GM19351 (cell line): ENCODE data around the gene ADAMTSL2.

Source experiments
- ATAC-seq: cut with Tn5 transposase; IDR thresholded peaks from one replicate; pipeline ENCODE4 v1.9.1; 2021; ENCODE audit warnings: mild to moderate bottlenecking, moderate library complexity; ENCODE audit not compliant: unreplicated experiment

Gene ADAMTSL2

GRCh38 chr9:133499132-133499891 is 35.2 kb upstream of the ADAMTSL2 start:
- no peak for ATAC-seq

GRCh38 chr9:133499892-133500270 is 34.6 kb upstream of the ADAMTSL2 start:
- ATAC-seq, result no peak

DNA sequence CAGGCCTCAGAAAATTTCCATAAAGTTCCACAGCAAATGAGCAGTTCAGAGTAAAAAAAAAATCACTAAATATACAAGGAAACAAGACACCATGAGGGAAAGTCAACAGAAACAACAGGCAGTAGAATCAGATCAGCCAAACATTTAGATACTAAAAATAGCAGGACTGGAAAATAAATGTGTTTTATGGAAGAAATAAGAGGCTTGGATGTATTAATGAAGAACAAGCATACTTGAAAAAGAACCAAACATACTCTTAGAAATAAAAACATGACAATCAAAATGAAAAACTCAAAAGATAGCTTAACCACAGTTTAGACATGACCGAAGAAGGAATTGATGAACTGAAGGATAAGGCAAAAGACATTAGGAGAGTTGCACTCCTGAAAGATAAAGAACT is 32.4 kb upstream of the ADAMTSL2 start:
- no peak for ATAC-seq

GRCh38 chr9:133505186-133505830 is 29.2 kb upstream of the ADAMTSL2 start:
- no peak for ATAC-seq

GRCh38 chr9:133505901-133506652 is 28.4 kb upstream of the ADAMTSL2 start:
- ATAC-seq, result no peak

DNA sequence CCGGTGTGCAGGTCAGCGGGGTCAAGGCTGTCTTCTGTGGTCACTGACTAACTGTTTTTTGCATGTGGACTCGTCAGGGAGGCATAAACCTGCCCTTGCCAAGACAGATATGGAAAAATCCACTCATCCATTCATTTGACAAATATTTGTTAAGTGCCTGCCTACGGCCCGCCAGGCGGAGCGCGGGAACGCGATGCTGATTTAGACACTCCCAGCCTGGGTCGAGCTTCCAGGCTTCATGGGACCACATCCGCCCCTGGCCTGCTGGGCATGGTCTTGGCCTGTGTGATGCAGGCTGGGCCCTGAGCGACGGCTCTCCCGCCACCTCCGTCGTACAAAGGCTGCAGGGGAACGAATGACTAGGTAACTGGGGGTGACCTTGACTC is 27.9 kb upstream of the ADAMTSL2 start:
- no peak for ATAC-seq

- no peak for ATAC-seq
Measured at GRCh38 chr9:133507246-133507965, 27.1 kb upstream of the ADAMTSL2 start.

- no peak for ATAC-seq
Measured at GRCh38 chr9:133508046-133508445, 26.5 kb upstream of the ADAMTSL2 start.

- ATAC-seq, result no peak
Measured at GRCh38 chr9:133509179-133510083, 25.1 kb upstream of the ADAMTSL2 start.

DNA sequence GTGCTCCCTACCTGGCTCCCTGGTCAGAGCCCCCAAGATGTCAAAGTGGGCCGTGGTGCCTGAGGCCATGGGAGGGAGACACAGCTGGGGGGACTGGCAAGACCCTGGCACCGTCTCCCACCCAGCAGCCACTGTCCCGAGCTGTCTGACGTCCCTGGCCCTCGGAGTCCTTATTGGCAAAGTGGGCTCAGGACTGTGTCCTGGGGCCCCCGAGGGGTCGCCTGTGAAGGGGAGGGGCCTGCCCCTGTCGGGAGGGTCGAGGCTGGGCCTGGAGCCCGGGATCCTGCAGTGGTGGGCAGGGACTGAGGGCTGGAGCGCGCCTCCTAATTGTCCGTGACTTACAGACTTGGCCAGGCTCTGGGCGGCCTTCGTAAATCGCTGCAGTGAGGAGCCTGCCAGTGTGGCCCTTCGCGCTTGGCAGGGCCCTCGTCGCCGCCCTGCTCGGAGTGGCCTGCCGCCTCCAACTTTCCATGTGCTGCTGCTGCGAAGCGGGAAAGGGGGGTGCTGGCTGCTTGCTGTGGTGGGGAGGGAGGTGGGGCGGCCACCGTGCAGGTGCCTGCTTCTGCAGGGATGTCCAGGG is 23.5 kb upstream of the ADAMTSL2 start:
- ATAC-seq, result no peak

DNA sequence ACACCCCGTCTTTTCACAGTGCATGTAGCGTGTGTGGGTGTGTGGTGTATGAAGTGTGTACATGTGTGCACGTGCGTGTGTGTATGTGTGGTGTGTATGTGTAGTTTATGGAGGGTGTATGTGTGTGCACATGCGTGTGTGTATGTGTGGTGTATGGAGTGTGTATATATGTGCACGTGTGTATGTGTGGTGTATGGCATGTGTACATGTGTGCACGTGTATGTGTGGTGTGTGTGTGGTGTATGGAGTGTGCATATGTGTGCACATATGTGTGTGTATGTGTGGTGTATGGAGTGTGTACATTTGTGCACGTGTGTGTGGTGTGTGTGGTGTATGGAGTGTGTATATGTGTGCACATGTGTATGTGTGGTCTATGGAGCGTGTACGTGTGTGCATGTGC is 22.9 kb upstream of the ADAMTSL2 start:
- ATAC-seq, result no peak

DNA sequence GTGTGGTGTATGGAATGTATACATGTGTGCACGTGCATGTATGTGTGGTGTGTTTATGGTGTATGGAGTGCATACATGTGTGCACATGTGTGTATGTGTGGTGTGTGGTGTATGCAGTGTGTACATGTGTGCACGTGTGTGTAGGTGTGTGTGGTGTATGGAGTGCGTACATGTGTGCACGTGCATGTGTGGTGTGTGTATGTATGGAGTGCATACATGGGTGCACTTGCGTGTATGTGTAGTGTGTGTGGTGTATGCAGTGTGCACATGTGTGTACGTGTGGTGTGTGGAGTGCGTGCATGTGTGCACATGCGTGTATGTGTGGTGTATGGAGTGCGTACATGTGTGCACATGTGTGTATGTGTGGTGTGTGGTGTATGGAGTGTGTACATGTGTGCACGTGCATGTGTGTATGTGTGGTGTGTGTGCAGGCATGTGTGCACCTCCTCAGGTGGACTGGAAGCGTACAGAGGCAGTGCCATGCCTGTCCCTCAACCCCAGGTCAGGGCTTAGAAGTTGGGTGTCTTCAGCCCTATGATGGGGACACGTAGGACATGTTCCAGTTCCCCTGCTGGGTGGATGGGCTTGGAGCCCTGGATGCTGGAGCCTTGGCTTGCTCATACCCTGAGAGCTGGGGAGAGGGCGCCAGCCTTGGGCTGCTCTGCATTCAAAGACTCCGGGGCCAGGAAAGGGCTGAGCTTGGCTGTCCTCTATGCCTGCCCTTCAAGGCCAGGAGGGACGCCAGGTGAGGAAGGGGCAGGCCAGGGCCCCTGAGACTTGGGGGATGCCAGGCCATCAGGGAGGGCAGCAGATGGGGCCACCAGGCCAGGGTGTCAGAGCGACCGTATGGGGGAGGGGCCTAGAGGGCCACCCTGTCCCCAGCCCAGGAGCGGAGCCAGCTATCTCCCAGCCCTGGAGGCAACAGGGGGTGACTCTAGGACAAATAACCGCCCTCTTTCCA is 22.0 kb upstream of the ADAMTSL2 start:
- ATAC-seq, result no peak

DNA sequence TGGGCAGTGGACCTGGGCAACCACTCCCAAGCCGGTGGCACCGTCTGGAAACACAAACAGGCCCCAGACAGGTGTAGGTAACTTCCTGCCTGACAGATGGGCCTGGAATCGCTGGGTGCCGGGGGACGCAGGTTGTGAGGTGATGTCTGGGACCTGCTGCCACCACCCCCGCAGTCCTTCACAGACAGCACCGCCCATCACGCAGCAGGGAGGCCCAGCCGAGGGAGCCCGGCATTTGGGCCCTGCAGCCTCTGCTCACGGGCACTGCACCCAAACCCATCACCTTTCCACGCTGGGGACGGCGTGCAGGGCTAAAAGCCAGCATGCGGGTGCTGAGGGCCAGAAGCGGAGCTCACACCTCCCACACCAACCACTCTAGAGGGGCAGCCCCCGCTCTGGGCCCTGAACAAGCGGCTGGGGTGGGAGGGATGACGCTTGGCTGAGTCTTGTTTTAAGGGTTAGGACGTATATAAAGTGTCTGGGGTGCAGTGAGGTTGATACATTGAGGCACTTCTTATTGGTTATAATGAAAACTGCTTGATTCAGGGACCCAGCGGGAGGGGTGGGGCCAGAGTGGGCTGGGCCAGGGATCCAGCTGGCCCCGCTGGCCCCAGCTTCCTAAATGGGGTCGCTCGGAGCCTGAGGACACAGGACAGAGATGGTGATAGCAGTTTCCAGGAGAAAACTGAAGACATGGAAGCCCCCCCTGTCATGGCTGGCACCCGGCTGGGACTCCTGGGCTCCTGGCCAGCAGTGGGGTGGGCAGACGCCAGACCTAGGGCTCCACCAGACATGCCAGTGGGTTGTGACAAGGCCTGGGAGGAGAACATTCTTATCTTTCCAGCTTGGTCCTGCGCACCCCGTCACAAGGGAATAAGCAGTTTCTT is 21.0 kb upstream of the ADAMTSL2 start:
- no peak for ATAC-seq

- no peak for ATAC-seq
Measured at GRCh38 chr9:133514460-133515239, 19.9 kb upstream of the ADAMTSL2 start.

- no peak for ATAC-seq
Measured at GRCh38 chr9:133515240-133515610, 19.3 kb upstream of the ADAMTSL2 start.

DNA sequence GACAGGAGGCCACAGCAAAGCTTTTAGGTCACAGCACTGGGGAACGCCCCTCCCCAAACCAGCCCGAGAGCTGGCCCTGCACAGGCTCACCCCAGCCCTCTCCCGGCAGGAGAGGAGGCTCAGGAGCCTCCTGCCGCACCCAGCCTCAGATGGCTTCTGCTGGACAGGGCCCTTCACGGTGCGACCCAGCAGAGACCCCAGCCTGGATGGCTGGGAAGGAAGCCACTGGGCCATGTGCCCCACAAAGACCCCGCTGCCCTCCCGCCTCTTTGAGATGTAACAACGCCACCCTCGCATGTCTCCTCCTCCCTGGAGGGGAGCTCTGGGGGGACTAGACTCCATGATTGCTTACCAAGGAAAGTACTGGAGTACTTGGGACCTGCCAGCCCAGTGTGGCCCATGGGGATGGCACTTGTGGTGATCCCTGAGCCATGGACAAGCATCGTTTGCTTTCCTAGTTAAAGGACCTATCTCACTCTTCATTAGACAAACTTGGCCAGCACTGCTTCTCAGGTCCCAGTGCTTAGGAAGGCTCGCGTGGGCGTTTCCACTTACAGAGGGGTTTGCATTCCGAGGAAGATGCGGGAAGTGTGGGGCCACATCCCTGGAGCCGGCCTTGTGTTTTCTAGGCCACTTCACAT is 18.8 kb upstream of the ADAMTSL2 start:
- ATAC-seq, result no peak
